Neural cell (in vitro differentiated cells): ENCODE results near the gene DIAPH2.

Source experiments
- CTCF ChIP-seq: fragments of 450-650 bp; IDR thresholded peaks from 2 replicates; pipeline ENCODE4 v1.5.1; 2014; ENCODE audit warnings: antibody characterized with exemption, mild to moderate bottlenecking, moderate library complexity; ENCODE audit not compliant: poor library complexity, severe bottlenecking
- EP300 ChIP-seq: fragments of 450-650 bp; conservative IDR thresholded peaks from 2 replicates; pipeline ENCODE4 v1.6.1; 2014; ENCODE audit warnings: antibody characterized with exemption, mild to moderate bottlenecking, moderate library complexity; ENCODE audit not compliant: poor library complexity, severe bottlenecking
- EZH2 ChIP-seq: fragments of 200-600, 300-800 bp; shearing (Covaris generic), sonication (generic); IDR thresholded peaks from 2 replicates; pipeline ENCODE4 v1.6.1; 2014; ENCODE audit warnings: antibody characterized with exemption, low read length, borderline replicate concordance, mild to moderate bottlenecking; ENCODE audit not compliant: insufficient read depth, poor library complexity, severe bottlenecking
- RAD21 ChIP-seq: fragments of 450-650 bp; conservative IDR thresholded peaks from 2 replicates; pipeline ENCODE4 v1.6.1; 2014; ENCODE audit warnings: antibody characterized with exemption, mild to moderate bottlenecking, moderate library complexity
- REST ChIP-seq: IDR thresholded peaks from 2 replicates; pipeline ENCODE4 v1.6.1; 2012; ENCODE audit warnings: borderline replicate concordance

DNA sequence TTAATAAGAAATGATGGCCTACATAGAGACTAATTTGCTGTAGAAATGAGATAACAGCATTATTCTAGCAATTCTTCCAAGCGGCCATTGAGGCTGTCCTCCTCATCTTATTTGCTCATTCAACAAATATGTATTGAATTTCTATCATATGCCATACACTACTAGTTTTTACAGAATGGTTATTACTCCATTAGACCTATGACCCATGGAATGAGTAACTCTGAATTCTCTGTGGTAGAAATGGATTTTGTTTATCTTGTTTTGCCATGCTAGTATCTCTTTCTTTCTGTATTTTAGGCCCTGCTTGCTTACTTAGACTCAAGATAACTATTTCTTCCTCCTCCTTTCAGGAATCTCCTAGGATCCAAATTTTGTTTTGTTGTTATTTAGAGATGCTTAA is 302.6 kb downstream of the DIAPH2 start:
- TF ChIP-seq EZH2 (no peak), CTCF (no peak), EP300 (no peak), RAD21 (no peak), REST (no peak)
